LNCaP clone FGC (cell line): ENCODE data around the gene OAS2.

ENCODE experiments used
- DNase-seq: peaks from one replicate; pipeline ENCODE4 v3.0.0-alpha.2; 2011; ENCODE audit warnings: low read depth
- H3K4me3 ChIP-seq: 2 replicates; pipeline ENCODE4 v1.5.1; 2011; ENCODE audit warnings: mild to moderate bottlenecking, low read depth, low read length, control low read depth
- TF ChIP-seq, protein P1 (sequence below): IDR thresholded peaks from 2 replicates; pipeline ENCODE4 v1.5.1; 2012; ENCODE audit warnings: mild to moderate bottlenecking; ENCODE audit not compliant: control insufficient read depth, insufficient read depth; ENCODE audit errors: extremely low read depth

Gene OAS2

GRCh38 chr12:112942572-112942971 is 35.7 kb upstream of the OAS2 start:
- TF ChIP-seq, protein P1, sequence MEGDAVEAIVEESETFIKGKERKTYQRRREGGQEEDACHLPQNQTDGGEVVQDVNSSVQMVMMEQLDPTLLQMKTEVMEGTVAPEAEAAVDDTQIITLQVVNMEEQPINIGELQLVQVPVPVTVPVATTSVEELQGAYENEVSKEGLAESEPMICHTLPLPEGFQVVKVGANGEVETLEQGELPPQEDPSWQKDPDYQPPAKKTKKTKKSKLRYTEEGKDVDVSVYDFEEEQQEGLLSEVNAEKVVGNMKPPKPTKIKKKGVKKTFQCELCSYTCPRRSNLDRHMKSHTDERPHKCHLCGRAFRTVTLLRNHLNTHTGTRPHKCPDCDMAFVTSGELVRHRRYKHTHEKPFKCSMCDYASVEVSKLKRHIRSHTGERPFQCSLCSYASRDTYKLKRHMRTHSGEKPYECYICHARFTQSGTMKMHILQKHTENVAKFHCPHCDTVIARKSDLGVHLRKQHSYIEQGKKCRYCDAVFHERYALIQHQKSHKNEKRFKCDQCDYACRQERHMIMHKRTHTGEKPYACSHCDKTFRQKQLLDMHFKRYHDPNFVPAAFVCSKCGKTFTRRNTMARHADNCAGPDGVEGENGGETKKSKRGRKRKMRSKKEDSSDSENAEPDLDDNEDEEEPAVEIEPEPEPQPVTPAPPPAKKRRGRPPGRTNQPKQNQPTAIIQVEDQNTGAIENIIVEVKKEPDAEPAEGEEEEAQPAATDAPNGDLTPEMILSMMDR = no peak
- no peak overlapping the region for H3K4me3 ChIP-seq
- DNase-seq = no peak

DNA sequence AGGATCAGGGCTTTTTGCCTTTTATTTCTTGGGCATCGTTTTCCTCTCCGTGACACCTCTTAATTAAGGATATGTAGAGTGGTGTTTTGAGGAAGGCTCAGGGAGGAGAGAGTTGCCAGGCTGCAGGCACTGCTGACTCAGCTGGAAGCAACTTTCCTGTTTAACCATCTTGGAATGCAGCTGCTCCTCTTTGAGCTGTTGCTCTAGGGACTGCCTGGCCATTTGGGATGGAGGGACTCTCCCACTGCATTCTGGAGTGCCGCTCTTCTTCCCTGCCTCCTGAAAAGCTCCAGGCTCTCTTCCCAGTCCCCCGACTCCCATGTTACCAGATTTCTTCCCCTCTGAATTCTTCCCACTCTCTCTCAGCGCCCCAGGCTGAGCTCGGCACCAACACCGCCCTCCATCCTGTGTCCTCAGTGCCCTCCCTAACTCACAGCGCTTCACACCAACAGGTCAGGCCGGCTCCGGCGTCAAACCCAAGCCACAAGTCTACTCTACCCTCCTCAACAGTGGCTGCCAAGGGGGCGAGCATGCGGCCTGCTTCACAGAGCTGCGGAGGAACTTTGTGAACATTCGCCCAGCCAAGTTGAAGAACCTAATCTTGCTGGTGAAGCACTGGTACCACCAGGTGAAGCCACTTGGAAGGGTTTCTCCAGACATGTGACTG is 34.2 kb upstream of the OAS2 start:
- no peak for DNase-seq
- H3K4me3 ChIP-seq = no peak overlapping the region
- TF ChIP-seq, protein P1 = no peak

DNA sequence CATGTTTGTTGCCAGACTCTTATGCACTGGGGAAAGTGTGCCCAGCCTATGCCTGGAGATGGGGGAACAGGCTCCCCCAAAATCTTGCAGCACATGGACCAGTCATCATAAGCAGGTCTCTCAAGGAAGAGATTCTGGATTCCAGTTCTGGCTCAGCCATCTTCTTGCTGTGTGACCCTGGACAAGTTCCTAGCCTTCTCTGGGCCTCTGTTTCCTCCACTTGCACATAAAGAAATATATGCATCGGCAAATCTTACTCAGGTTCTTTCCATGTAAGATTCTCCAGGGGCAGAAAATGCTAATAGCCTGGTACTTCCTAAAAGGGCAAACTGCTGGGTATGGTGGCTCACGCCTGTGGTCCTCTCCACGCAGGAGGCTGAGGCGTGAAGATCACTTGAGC is 32.8 kb upstream of the OAS2 start:
- DNase-seq = no peak
- H3K4me3 ChIP-seq = no peak overlapping the region
- TF ChIP-seq, protein P1 = no peak

DNA sequence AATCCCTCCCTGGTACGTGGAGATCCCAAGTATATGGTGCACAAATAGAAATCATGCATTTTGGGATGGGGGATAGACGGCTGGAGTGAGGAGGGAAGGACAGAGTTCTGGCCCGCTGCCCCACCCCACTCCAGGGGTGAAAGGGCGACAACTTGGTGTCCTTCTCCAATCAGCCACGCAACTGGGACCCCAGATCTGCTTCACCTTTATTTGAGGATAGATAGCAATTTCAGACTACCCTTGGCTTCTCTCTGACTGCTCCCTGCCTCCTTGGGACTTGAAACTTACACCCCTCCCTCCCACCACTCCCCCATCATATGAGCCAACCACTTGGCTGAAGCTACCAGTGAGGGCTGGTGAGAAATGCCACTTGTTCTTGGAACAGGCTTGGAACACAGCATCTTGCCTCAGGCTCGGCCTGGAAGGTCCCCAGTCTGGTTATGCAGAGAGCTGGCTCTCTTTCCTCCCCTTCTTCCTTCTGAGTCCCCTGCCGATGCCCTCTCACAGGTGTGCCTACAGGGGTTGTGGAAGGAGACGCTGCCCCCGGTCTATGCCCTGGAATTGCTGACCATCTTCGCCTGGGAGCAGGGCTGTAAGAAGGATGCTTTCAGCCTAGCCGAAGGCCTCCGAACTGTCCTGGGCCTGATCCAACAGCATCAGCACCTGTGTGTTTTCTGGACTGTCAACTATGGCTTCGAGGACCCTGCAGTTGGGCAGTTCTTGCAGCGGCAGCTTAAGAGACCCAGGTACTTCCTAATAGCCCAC is 31.9 kb upstream of the OAS2 start:
- TF ChIP-seq, protein P1 = no peak
- DNase-seq = no peak
- H3K4me3 ChIP-seq = no peak overlapping the region

- no peak for DNase-seq
- TF ChIP-seq, protein P1 = no peak
- no peak overlapping the region for H3K4me3 ChIP-seq
Measured at GRCh38 chr12:112947314-112947713, 31.0 kb upstream of the OAS2 start.

DNA sequence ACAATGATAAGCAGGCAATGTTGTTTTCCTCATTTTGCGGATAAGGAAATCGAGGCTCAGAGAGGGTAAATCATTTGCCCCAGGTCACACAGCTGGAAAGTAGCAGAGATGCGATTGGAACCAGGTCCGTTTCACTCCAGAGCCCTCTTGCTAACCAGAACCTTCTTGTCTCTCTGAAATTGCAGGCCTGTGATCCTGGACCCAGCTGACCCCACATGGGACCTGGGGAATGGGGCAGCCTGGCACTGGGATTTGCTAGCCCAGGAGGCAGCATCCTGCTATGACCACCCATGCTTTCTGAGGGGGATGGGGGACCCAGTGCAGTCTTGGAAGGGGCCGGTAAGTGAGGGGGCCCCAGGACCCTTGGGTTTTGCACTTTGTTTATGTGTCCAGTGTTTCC is 30.6 kb upstream of the OAS2 start:
- no peak for DNase-seq
- TF ChIP-seq, protein P1 = no peak
- no peak overlapping the region for H3K4me3 ChIP-seq

DNA sequence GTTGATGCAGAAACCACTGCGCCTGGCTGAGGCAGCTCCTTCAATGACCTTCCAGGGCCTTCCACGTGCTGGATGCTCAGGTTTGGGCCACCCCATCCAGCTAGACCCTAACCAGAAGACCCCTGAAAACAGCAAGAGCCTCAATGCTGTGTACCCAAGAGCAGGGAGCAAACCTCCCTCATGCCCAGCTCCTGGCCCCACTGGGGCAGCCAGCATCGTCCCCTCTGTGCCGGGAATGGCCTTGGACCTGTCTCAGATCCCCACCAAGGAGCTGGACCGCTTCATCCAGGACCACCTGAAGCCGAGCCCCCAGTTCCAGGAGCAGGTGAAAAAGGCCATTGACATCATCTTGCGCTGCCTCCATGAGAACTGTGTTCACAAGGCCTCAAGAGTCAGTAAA is 29.5 kb upstream of the OAS2 start:
- TF ChIP-seq, protein P1 = no peak
- DNase-seq = no peak

More for the DNA sequence above, 29.5 kb upstream of the OAS2 start:
- H3K4me3 ChIP-seq = no peak overlapping the region
